GM23248 (cell line): Measurements from ENCODE around the gene TMCC1.
"Not testable (repeated sequence)": the region's sequence is repeated elsewhere in the genome, so short reads cannot be mapped to it uniquely, and the experiment has no call there.

Source experiments
- EZH2 ChIP-seq: fragments of 200-600 bp; sonication (generic); IDR thresholded peaks from 2 replicates; pipeline ENCODE4 v1.6.1; 2018; ENCODE audit warnings: antibody characterized with exemption, mild to moderate bottlenecking; ENCODE audit not compliant: insufficient read depth, poor library complexity, severe bottlenecking
- EZH2phosphoT487 ChIP-seq: fragments of 200-600 bp; sonication (generic); IDR thresholded peaks from 2 replicates; pipeline ENCODE4 v1.6.1; 2018; ENCODE audit warnings: antibody characterized with exemption, moderate library complexity, mild to moderate bottlenecking, low read depth; ENCODE audit not compliant: insufficient read depth

DNA sequence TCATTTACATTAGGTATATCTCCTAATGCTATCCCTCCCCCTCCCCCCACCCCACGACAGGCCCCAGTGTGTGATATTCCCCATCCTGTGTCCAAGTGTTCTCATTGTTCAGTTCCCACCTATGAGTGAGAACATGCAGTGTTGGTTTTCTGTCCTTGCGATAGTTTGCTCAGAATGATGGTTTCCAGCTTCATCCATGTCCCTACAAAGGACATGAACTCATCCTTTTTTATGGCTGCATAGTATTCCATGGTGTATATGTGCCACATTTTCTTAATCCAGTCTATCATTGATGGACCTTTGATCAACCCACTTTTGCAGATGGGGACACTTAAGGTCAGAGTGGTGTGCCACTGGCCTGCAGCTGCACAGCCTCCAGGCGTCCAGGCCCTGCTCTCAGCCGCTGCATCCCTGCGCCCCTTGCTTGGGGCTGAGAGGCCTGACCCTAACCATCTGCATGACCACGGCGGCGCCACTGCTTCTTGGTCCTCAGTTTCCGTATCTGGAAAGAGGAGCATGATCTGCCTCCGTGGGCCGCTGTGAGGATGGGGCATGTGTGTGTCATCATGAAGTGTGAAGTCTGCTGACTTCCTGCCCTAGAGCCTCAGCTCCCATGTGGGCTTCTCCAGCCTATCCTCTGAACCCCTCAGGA lies 282.6 kb downstream of the TMCC1 start:
- not testable (repeated sequence) for TF ChIP-seq EZH2, EZH2phosphoT487
